ENCODE data around the gene FAM89B.

The FAM89B gene

GRCh38 chr11:65546217-65546958, 25.9 kb upstream of the FAM89B start:
- Histone ChIP-seq H3K27ac (ENCODE audit: poor library complexity, severe bottlenecking) (no peak overlapping the region), H3K4me1 (ENCODE audit: insufficient read depth, poor library complexity, severe bottlenecking) (peaks cover 7% of the 10 kb centered on the region), H3K9me3 (ENCODE audit: severe bottlenecking) (no peaks in the 10 kb centered on the region), H3K27me3 (ENCODE audit: insufficient read depth, poor library complexity, severe bottlenecking) (no peaks in the 10 kb centered on the region), H3K36me3 (ENCODE audit: low read depth) (peaks cover 4% of the 10 kb centered on the region; the same call in 1 of the 2 replicates), H3K4me3 (ENCODE audit: severe bottlenecking) (peak overlapping the region; percentile 5)
- DNase-seq (ENCODE audit: low spot score) = no peak
- no peak for TF ChIP-seq CTCF (IDR thresholded peaks at IDR 0.05; ENCODE audit: poor library complexity, severe bottlenecking)
- peak; percentile 69 for ATAC-seq (ENCODE audit: low read depth)

- ATAC-seq (ENCODE audit: low read depth) (no peak), DNase-seq (ENCODE audit: low spot score) (no peak)
- H3K9me3 ChIP-seq (ENCODE audit: severe bottlenecking) = no peaks in the 10 kb centered on the region
- no peaks in the 10 kb centered on the region for H3K27me3 ChIP-seq (ENCODE audit: insufficient read depth, poor library complexity, severe bottlenecking)
- H3K27ac ChIP-seq (ENCODE audit: poor library complexity, severe bottlenecking) = no peak overlapping the region
- TF ChIP-seq CTCF (IDR thresholded peaks at IDR 0.05; ENCODE audit: poor library complexity, severe bottlenecking) = no peak
- H3K4me1 ChIP-seq (ENCODE audit: insufficient read depth, poor library complexity, severe bottlenecking) = no peaks in the 10 kb centered on the region
- peaks cover 4% of the 10 kb centered on the region; the same call in 1 of the 2 replicates for H3K36me3 ChIP-seq (ENCODE audit: low read depth)
- H3K4me3 ChIP-seq (ENCODE audit: severe bottlenecking) = no peak overlapping the region
These were observed 24.8 kb upstream of the FAM89B start for GRCh38 chr11:65547446-65548125.

- Histone ChIP-seq H3K4me1 (ENCODE audit: insufficient read depth, poor library complexity, severe bottlenecking) (no peaks in the 10 kb centered on the region), H3K27ac (ENCODE audit: poor library complexity, severe bottlenecking) (no peak overlapping the region), H3K9me3 (ENCODE audit: severe bottlenecking) (no peaks in the 10 kb centered on the region), H3K4me3 (ENCODE audit: severe bottlenecking) (no peak overlapping the region), H3K36me3 (ENCODE audit: low read depth) (peaks cover 4% of the 10 kb centered on the region; the same call in 1 of the 2 replicates), H3K27me3 (ENCODE audit: insufficient read depth, poor library complexity, severe bottlenecking) (no peaks in the 10 kb centered on the region)
- no peak for DNase-seq (ENCODE audit: low spot score)
- no peak for TF ChIP-seq CTCF (IDR thresholded peaks at IDR 0.05; ENCODE audit: poor library complexity, severe bottlenecking)
- no peak for ATAC-seq (ENCODE audit: low read depth)
These were observed 23.9 kb upstream of the FAM89B start for GRCh38 chr11:65548395-65548794.

- Histone ChIP-seq H3K9me3 (ENCODE audit: severe bottlenecking) (no peaks in the 10 kb centered on the region), H3K4me1 (ENCODE audit: insufficient read depth, poor library complexity, severe bottlenecking) (no peaks in the 10 kb centered on the region), H3K4me3 (ENCODE audit: severe bottlenecking) (no peak overlapping the region), H3K36me3 (ENCODE audit: low read depth) (peaks cover 4% of the 10 kb centered on the region; the same call in 1 of the 2 replicates), H3K27me3 (ENCODE audit: insufficient read depth, poor library complexity, severe bottlenecking) (no peaks in the 10 kb centered on the region), H3K27ac (ENCODE audit: poor library complexity, severe bottlenecking) (no peak overlapping the region)
- ATAC-seq (ENCODE audit: low read depth) (no peak), DNase-seq (ENCODE audit: low spot score) (no peak)
- TF ChIP-seq CTCF (IDR thresholded peaks at IDR 0.05; ENCODE audit: poor library complexity, severe bottlenecking) = no peak
These were observed 23.2 kb upstream of the FAM89B start for GRCh38 chr11:65549096-65549495.
